Activated CD8-positive, alpha-beta T cell treated with anti-CD3 and anti-CD28 coated beads, Interleukin-2, amount 10 ng/mL, durations not matched to agents 7 days and 5 days (primary cell): ENCODE measurements around the gene INPP5F. TPM values are rescaled to one million over a fixed set of nuclear protein-coding genes. Genes with fewer than 3 reads are reported as not detected.
"Not testable (repeated sequence)": the region's sequence is repeated elsewhere in the genome, so short reads cannot be mapped to it uniquely, and the experiment has no call there.

Source experiments
- ATAC-seq: fragments of 150-1000 bp; cut with Tn5 transposase; one replicate; pipeline ENCODE4 v1.10.0; 2021; ENCODE audit warnings: moderate library complexity
- CTCF ChIA-PET: fragments of 350-600 bp; sonication (Branson Sonifier 250); formaldehyde crosslinking; loops from one replicate; lab custom pipeline; 2021; ENCODE audit warnings: antibody characterized with exemption; lab: Charles Lee
- POLR2A ChIA-PET: fragments of 350-600 bp; sonication (Branson Sonifier 250); formaldehyde crosslinking; loops from one replicate; lab custom pipeline; 2021; ENCODE audit warnings: antibody characterized with exemption; lab: Charles Lee
- DNase-seq: peaks from one replicate; pipeline ENCODE4 v3.0.0-alpha.2; 2020
- H3K27ac Mint-ChIP-seq: one replicate; pipeline ENCODE4 v1.8.0; 2021; ENCODE audit warnings: mild to moderate bottlenecking, mixed read lengths
- H3K27me3 Mint-ChIP-seq: one replicate; pipeline ENCODE4 v1.8.0; 2021; ENCODE audit warnings: low read depth, mixed read lengths
- H3K36me3 Mint-ChIP-seq: one replicate; pipeline ENCODE4 v1.8.0; 2021; ENCODE audit warnings: low read depth, mixed read lengths
- H3K4me1 Mint-ChIP-seq: one replicate; pipeline ENCODE4 v1.8.0; 2021; ENCODE audit warnings: low read depth, mixed read lengths
- H3K4me3 Mint-ChIP-seq: one replicate; pipeline ENCODE4 v1.8.0; 2021; ENCODE audit warnings: mild to moderate bottlenecking, mixed read lengths
- H3K9me3 Mint-ChIP-seq: one replicate; pipeline ENCODE4 v1.8.0; 2022; ENCODE audit warnings: mixed read lengths; ENCODE audit not compliant: insufficient read depth
- total RNA-seq, 2 experiments: library from RNA; stranded (reverse); gene quantifications; one replicate each; pipeline ENCODE4 v1.2.3, GENCODE V29; 2021

Gene INPP5F
- total RNA-seq, 2 experiments from 2014 or later = 15.9 to 17.6 TPM

DNA sequence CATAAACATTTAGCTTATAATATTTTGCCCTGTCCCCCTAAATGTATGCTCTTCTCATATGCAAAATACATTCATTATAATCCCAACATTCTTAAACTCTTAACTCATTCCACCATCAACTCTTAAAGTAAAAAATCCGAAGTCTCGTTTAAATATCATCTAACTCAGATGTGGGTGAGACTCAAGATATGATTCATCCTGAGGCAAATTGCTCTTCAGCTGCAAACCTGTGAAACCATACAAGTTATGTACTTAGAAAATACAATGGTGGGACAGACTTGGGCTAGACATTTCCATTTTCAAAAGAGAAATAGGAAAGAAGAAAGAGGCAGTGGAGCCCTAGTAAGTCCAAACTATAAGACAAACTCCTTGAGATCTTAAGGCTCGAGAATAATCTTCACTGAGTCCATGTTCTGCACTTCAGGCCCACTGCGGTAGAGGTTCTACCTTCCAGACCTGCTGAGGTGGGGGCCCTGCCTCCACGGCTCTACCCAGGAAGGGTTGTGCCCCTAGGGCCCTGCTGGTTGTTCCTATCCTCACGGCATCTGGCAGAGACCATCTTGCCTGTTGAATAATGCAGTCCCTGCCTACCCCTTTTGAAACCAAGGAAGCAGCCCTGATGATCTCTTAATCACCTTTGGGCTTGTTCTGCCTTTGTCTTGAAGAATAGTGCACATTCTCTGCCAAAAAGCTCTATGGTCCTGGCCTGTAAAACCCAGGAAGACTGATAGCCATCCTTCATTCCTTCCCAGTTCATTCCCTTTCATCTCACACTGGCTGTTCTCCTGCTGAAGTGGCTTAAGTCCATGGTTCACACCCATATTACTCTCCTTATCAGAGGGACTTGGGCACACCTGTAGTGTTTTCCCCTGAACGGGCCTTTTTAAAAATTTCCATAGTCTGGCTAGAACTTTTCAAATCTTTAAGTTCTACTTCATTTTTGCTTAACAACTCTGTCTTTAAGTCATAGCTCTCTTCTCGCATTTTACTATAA is 37.3 kb downstream of the INPP5F start:
- H3K9me3 Mint-ChIP-seq = no peaks in the 10 kb centered on the region
- no peak for DNase-seq
- ChIA-PET POLR2A (interaction anchor here (0.5 to 0.6 kb wide), 2 partner anchors 75 to 89 kb away, joined by 3 read pairs; no protein-coding TSS in a partner anchor), CTCF (interaction anchor here (1.1 to 4.5 kb wide), 3 partner anchors 12 to 96 kb away, joined by 3 to 18 read pairs (median 12); no protein-coding TSS in a partner anchor)
- no peak overlapping the region for H3K4me3 Mint-ChIP-seq
- H3K27ac Mint-ChIP-seq = no peak overlapping the region
- no peaks in the 10 kb centered on the region for H3K27me3 Mint-ChIP-seq
- H3K4me1 Mint-ChIP-seq = peaks cover 3% of the 10 kb centered on the region
- no peak for ATAC-seq
- no peaks in the 10 kb centered on the region for H3K36me3 Mint-ChIP-seq

DNA sequence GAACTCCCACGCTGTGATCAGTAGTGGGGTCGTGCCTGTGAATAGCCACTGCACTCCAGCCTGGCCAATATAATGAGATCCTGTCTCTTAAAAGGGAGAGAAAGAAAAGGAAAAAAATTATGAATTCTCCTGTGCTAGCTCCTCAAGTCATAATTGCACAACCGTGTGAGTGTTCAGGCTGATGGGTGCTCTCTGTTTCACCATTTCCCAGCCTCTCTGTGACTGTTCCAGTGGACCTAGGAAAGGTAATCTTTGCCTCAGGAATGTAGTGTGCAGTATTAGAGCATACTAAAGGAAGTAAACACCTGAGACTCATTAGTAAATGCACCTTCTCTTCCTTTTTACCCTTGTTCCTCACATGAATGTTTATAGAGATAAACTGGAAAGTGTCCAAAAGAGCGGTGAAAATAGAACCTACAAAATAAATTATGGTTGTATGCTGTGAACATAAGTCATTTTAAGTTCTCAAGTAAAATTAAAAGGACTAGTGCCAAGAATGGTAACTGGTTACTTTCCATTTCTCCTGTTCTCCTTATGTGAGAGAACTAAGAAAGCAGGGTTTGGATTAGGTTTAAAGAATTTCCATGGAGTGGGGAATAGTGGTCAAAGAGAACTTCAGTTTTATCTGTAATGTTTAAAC is 42.7 kb downstream of the INPP5F start:
- H3K4me1 Mint-ChIP-seq = no peaks in the 10 kb centered on the region
- H3K4me3 Mint-ChIP-seq = no peak overlapping the region
- H3K27ac Mint-ChIP-seq = no peak overlapping the region
- no peaks in the 10 kb centered on the region for H3K9me3 Mint-ChIP-seq
- no peak for DNase-seq
- H3K36me3 Mint-ChIP-seq = no peaks in the 10 kb centered on the region
- no peak for ATAC-seq
- H3K27me3 Mint-ChIP-seq = no peaks in the 10 kb centered on the region
- CTCF ChIA-PET = interaction anchor here (0.6 kb wide), 1 partner anchor 60 kb away, joined by 3 read pairs; no protein-coding TSS in a partner anchor
- POLR2A ChIA-PET = no interaction called here

DNA sequence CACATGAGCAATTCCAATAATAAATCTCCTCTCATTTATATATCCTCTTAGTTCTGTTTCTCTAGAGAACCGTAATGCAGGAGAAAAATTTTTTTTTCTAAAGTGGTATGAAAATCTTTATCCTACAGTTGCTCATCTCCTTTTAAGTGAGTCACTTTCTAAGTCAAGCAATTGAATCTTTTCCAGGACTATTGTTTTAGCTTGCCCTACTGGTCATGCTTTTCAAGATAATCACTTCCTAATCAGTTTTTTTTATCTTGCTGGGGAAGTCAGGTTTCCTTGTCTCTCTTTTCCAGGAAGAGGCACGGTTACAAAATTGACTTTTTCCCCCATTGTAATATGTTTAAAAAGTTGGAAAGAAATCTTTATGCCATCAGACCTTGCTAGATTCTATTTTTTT is 44.0 kb downstream of the INPP5F start:
- Mint-ChIP-seq H3K27ac (no peak overlapping the region), H3K27me3 (no peaks in the 10 kb centered on the region), H3K4me1 (no peaks in the 10 kb centered on the region), H3K36me3 (no peaks in the 10 kb centered on the region), H3K4me3 (no peak overlapping the region), H3K9me3 (no peaks in the 10 kb centered on the region)
- no peak for ATAC-seq
- DNase-seq = no peak
- ChIA-PET POLR2A (no interaction called here), CTCF (interaction anchor here (1.1 to 2.0 kb wide), 7 partner anchors 10 to 90 kb away, joined by 3 to 6 read pairs (median 3); no protein-coding TSS in a partner anchor)

DNA sequence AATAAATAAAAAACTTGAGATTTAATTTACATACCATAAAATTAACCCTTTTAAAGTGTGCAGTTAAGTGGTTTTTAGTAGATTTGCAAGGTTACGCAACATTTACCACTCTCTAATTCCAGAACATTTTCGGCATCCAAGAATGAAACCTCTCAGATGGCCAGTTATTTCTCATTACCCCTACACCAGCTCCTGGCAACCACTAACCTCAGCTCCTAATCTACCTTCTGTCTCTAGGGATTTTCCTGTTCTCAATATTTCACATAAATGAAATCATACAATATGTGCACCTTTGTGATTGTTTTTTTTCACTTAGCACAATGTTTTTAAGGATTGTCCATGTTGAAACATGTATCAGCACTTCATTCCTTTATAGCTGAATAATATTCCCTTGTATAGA is 45.1 kb downstream of the INPP5F start:
- H3K4me1 Mint-ChIP-seq = no peaks in the 10 kb centered on the region
- DNase-seq = no peak

DNA sequence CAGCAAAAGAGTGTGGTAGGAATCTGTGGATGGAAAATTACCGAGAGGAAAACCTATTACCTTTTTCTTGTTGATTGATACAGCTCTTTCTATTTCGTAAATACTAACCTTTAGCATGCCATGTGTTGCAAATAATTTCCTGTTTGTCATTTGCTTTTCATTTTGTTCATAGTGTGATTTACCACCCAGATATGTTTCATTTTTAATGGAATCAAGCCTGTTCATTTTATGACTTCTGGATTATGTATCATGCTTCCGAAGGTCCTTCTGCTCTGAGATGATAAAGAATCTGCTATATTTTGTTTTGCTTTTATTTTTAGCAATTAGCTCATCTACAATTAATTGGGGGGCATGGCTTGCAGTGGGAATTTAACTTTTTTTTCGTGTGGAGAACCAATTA is 46.5 kb downstream of the INPP5F start:
- DNase-seq (no peak), ATAC-seq (no peak)
- Mint-ChIP-seq H3K27me3 (no peaks in the 10 kb centered on the region), H3K27ac (no peak overlapping the region), H3K36me3 (no peaks in the 10 kb centered on the region), H3K4me1 (no peaks in the 10 kb centered on the region), H3K9me3 (no peaks in the 10 kb centered on the region), H3K4me3 (no peak overlapping the region)
- ChIA-PET CTCF (interaction anchor here (1.0 kb wide), 1 partner anchor 87 kb away, joined by 3 read pairs; no protein-coding TSS in a partner anchor), POLR2A (no interaction called here)

More for the DNA sequence above, 45.1 kb downstream of the INPP5F start:
- POLR2A ChIA-PET = interaction anchor here (0.8 kb wide), 1 partner anchor 15 kb away, joined by 3 read pairs; no protein-coding TSS in a partner anchor
- Mint-ChIP-seq H3K36me3 (no peaks in the 10 kb centered on the region), H3K27me3 (no peaks in the 10 kb centered on the region), H3K4me3 (no peak overlapping the region), H3K27ac (no peak overlapping the region), H3K9me3 (no peaks in the 10 kb centered on the region)
- no peak for ATAC-seq
- CTCF ChIA-PET = interaction anchor here (1.2 to 2.0 kb wide), 6 partner anchors 9 to 84 kb away, joined by 3 to 6 read pairs (median 3); no protein-coding TSS in a partner anchor

DNA sequence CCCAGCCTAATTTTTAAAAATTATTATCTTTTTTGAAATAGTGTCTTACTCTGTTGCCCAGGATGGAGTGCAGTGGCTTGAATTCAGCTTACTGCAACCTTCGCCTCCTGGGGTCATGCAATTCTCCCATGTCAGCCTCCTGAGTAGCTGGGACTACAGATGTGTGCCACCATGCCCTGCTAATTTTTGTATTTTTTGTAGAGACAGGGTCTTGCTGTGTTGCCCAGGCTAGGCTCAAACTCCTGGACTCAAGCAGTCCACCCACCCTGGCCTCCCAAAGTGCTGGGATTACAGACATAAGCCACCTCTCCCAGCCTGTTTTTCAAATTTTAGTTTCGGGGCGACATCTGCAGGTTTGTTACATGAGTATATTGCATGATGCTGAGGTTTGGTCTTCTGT is 47.2 kb downstream of the INPP5F start:
- H3K9me3 Mint-ChIP-seq, DNase-seq, H3K27ac Mint-ChIP-seq, H3K4me3 Mint-ChIP-seq, H3K27me3 Mint-ChIP-seq, H3K36me3 Mint-ChIP-seq, ATAC-seq, POLR2A ChIA-PET, H3K4me1 Mint-ChIP-seq: not testable (repeated sequence)
- CTCF ChIA-PET = interaction anchor here (1.1 kb wide), 1 partner anchor 88 kb away, joined by 3 read pairs; no protein-coding TSS in a partner anchor

DNA sequence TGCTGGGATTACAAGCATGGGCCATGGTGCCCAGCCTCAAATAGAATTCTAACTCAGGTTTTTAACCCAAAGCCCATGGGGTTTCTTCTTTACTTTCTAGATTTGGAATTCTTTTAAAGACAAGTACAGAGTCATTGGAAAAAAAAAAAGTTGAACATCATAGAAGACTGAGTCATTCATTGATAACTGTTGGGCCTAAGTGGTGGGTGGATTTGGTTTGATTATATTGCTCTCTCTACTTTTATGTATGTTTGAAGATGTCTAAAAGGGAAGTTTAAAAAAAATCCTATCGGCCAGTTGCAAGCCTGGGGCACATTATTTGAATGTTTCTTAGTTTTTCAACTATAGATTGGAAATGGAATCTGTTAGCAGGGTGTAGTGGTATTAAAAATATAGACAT is 49.7 kb downstream of the INPP5F start:
- Mint-ChIP-seq H3K4me3 (no peak overlapping the region), H3K27ac (no peak overlapping the region), H3K9me3 (no peaks in the 10 kb centered on the region), H3K4me1 (no peaks in the 10 kb centered on the region), H3K27me3 (no peaks in the 10 kb centered on the region), H3K36me3 (no peaks in the 10 kb centered on the region)
- DNase-seq (no peak), ATAC-seq (no peak)
- ChIA-PET CTCF (no interaction called here), POLR2A (no interaction called here)

DNA sequence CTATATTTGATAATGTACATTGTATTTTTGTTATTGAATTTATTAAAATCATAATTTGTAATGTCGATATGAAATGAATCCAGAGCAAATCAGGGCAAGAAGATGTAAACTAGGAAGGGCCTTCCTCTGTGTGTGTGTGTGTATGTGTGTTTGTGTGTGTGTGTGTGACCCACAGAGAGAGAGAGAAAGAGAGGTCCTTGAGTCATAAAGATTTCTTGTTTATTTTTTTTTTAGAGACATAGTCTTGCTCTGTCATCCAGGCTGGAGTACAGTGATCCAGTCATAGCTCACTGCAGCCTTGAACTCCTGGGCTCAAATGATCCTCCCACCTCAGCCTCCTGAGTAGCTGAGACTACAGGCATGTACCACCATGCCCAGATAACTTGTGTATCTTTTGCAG is 50.7 kb downstream of the INPP5F start:
- H3K27me3 Mint-ChIP-seq = no peaks in the 10 kb centered on the region
- H3K36me3 Mint-ChIP-seq = no peaks in the 10 kb centered on the region
- CTCF ChIA-PET = no interaction called here
- POLR2A ChIA-PET = no interaction called here
- ATAC-seq (no peak), DNase-seq (no peak)
- no peak overlapping the region for H3K4me3 Mint-ChIP-seq
- no peaks in the 10 kb centered on the region for H3K9me3 Mint-ChIP-seq
- H3K4me1 Mint-ChIP-seq = no peaks in the 10 kb centered on the region
- H3K27ac Mint-ChIP-seq = no peak overlapping the region

DNA sequence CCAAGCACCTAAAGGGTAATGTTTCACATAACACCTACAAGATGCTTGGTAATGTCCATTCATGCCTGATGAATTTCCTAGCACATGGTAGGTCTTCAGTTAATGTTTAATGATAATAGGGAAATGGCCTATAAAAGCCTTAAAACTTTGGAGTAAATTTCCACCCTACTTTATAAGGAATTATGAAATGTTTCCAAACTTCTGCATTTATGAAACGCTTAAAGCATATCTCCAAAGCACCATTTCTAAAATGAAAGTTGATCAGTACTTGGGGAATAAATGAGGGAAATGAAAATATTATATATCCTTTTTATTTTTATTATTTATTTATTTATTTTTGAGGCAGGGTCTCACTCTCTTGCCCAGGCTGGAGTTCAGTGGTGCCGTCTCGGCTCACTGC is 51.8 kb downstream of the INPP5F start:
- CTCF ChIA-PET = no interaction called here
- H3K36me3 Mint-ChIP-seq = peaks cover 2% of the 10 kb centered on the region

DNA sequence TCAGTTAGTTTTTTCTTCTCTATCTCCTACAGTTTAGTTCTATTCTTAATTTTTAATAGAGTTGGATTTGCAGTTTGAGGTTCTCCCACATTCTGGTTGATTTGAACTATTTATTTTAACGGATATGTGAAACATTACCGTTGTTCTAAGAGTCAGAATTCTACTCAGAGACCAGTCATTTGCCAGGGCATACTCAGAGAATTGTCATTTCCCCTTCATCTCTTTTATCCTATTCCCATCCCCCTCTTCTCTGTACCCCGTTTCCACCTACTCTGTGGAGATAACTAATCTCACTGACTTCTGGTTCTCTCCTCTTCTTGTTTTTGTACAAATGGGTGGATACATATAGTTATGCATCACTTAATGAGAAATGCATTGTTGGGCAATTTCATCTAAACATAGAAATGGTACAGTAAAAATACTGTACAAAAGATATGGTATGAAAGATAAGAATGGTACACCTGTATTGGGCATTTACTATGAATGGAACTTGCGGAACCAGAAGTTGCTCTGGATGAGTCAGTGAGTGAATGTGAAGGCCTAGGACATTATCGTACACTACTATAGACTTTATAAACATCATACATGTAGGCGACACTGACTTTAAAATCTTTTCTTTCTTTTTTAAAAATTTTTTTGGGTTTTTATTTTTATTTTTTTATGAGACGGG is 53.1 kb downstream of the INPP5F start:
- ChIA-PET CTCF (interaction anchor here (0.9 kb wide), 1 partner anchor 8 kb away, joined by 3 read pairs; no protein-coding TSS in a partner anchor), POLR2A (no interaction called here)
- ATAC-seq = no peak
- peaks cover 3% of the 10 kb centered on the region for H3K36me3 Mint-ChIP-seq
- no peak for DNase-seq
- no peaks in the 10 kb centered on the region for H3K27me3 Mint-ChIP-seq
- peaks cover 9% of the 10 kb centered on the region for H3K4me1 Mint-ChIP-seq
- H3K4me3 Mint-ChIP-seq = no peak overlapping the region
- H3K9me3 Mint-ChIP-seq = no peaks in the 10 kb centered on the region
- no peak overlapping the region for H3K27ac Mint-ChIP-seq

More for the DNA sequence above, 51.8 kb downstream of the INPP5F start:
- no peak for DNase-seq
- no peak overlapping the region for H3K27ac Mint-ChIP-seq
- no peaks in the 10 kb centered on the region for H3K4me1 Mint-ChIP-seq
- no peak overlapping the region for H3K4me3 Mint-ChIP-seq
- no peaks in the 10 kb centered on the region for H3K9me3 Mint-ChIP-seq
- POLR2A ChIA-PET = no interaction called here
- no peak for ATAC-seq
- no peaks in the 10 kb centered on the region for H3K27me3 Mint-ChIP-seq

DNA sequence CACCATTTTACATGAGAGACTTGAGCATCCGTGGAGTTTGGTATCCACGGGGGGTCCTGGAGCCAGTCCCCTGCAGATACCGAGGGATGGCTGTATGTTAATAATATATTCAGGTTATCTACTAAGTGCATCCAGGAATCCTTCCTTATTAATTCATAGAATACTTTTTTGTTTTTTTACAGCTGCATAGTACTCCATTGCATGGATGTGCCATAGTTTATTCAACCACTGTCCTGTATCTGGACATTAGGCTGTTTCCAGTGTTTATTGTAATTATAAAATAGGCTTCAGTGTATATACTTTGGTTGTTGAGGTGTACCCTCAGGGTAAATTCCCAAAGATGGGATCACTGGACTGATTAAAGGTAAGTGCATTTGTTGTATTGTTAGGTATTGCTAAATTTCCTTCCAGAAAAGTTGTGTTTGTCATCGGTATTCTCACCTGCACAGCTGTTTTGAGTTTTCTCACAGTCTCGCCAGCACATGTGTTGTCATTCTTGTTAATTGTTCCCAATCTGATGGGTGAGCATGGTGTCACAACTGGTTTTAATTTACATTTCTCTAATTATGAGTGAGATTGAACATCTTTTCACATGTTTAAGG is 55.1 kb downstream of the INPP5F start:
- peaks cover 3% of the 10 kb centered on the region for H3K36me3 Mint-ChIP-seq
- CTCF ChIA-PET = interaction anchor here (0.9 to 1.8 kb wide), 2 partner anchors 30 to 94 kb away, joined by 3 to 6 read pairs; no protein-coding TSS in a partner anchor
- H3K9me3 Mint-ChIP-seq = no peaks in the 10 kb centered on the region
- H3K4me3 Mint-ChIP-seq = no peak overlapping the region
- DNase-seq (no peak), ATAC-seq (no peak)
- no peaks in the 10 kb centered on the region for H3K27me3 Mint-ChIP-seq
- POLR2A ChIA-PET = no interaction called here
- H3K4me1 Mint-ChIP-seq = peaks cover 28% of the 10 kb centered on the region
- no peak overlapping the region for H3K27ac Mint-ChIP-seq
